Osteocyte (in vitro differentiated cells): ENCODE data around the gene KCNK7. TPM values are rescaled to one million over a fixed set of nuclear protein-coding genes. Genes with fewer than 3 reads are reported as not detected.

Experiments used
- DNase-seq: peaks from one replicate; pipeline ENCODE4 v3.0.0; 2021; ENCODE audit warnings: mixed read lengths; ENCODE audit not compliant: unreplicated experiment; ENCODE audit errors: extremely low spot score
- H3K27ac Mint-ChIP-seq: one replicate; pipeline ENCODE4 v1.8.0; 2021; ENCODE audit warnings: mild to moderate bottlenecking, mixed read lengths; ENCODE audit not compliant: unreplicated experiment
- H3K27me3 Mint-ChIP-seq: one replicate; pipeline ENCODE4 v1.8.0; 2021; ENCODE audit warnings: mixed read lengths; ENCODE audit not compliant: unreplicated experiment
- H3K36me3 Mint-ChIP-seq: one replicate; pipeline ENCODE4 v1.8.0; 2021; ENCODE audit warnings: mixed read lengths; ENCODE audit not compliant: unreplicated experiment
- H3K4me1 Mint-ChIP-seq: one replicate; pipeline ENCODE4 v1.8.0; 2021; ENCODE audit warnings: mixed read lengths; ENCODE audit not compliant: unreplicated experiment
- H3K4me3 Mint-ChIP-seq: one replicate; pipeline ENCODE4 v1.8.0; 2021; ENCODE audit warnings: mild to moderate bottlenecking, moderate library complexity, mixed read lengths; ENCODE audit not compliant: unreplicated experiment
- H3K9me3 Mint-ChIP-seq: one replicate; pipeline ENCODE4 v1.8.0; 2021; ENCODE audit warnings: mixed read lengths; ENCODE audit not compliant: unreplicated experiment
- CTCF ChIP-seq: fragments of 200-600 bp; sonication (generic); IDR thresholded peaks from 2 replicates; pipeline ENCODE4 v1.5.0; 2021; ENCODE audit warnings: antibody characterized with exemption, mild to moderate bottlenecking, moderate library complexity
- total RNA-seq: library from RNA; stranded (reverse); gene quantifications from 2 replicates; pipeline ENCODE4 v1.2.1, GENCODE V29; 2021

KCNK7 gene
- total RNA-seq, 1 donor from 2014 or later, result not detected

DNA sequence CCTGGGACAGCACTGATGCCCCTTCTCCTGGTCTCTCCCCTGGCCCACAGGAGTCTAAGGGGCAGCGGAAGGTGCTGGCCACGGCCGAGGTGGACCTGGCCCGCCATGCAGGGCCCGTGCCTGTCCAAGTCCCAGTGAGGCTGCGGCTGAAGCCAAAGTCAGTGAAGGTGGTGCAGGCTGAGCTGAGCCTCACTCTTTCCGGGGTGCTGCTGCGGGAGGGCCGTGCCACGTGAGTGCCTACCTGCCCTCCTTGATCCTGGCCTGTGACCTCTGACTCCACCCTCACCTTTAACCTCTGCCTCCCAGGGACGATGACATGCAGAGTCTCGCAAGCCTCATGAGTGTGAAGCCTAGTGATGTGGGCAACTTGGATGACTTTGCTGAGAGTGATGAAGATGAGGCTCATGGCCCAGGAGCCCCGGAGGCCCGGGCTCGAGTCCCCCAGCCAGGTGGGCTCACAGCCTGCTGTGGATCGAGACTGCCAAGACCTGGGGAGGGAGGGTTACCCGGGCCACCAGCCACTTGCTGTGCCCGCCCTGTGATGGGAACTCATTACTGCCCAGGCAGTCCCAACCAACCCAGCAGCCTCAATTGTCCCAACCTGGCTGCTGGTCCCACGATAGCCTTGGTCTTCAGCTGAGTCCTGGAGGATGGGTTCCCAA is 15.4 kb downstream of the KCNK7 start:
- H3K27ac Mint-ChIP-seq, result no peak overlapping the region
- no peaks in the 10 kb centered on the region for H3K9me3 Mint-ChIP-seq
- H3K4me1 Mint-ChIP-seq, result peaks cover 29% of the 10 kb centered on the region
- H3K4me3 Mint-ChIP-seq, result no peak overlapping the region
- DNase-seq, result no peak
- no peaks in the 10 kb centered on the region for H3K27me3 Mint-ChIP-seq
- no peak for TF ChIP-seq CTCF
- H3K36me3 Mint-ChIP-seq, result peaks cover 11% of the 10 kb centered on the region

GRCh38 chr11:65579291-65579690 is 16.3 kb downstream of the KCNK7 start:
- Mint-ChIP-seq H3K9me3 (no peaks in the 10 kb centered on the region), H3K27me3 (no peaks in the 10 kb centered on the region), H3K4me3 (no peak overlapping the region), H3K27ac (no peak overlapping the region), H3K36me3 (peaks cover 11% of the 10 kb centered on the region), H3K4me1 (peaks cover 35% of the 10 kb centered on the region)
- no peak for TF ChIP-seq CTCF
- no peak for DNase-seq

GRCh38 chr11:65578667-65579066 is 16.9 kb downstream of the KCNK7 start:
- Mint-ChIP-seq H3K27ac (peak overlapping the region; percentile 80), H3K4me3 (no peak overlapping the region), H3K4me1 (peaks cover 39% of the 10 kb centered on the region)

GRCh38 chr11:65578134-65578533 is 17.5 kb downstream of the KCNK7 start:
- H3K36me3 Mint-ChIP-seq, result peaks cover 8% of the 10 kb centered on the region
- H3K4me3 Mint-ChIP-seq, result no peak overlapping the region
- TF ChIP-seq CTCF, result no peak

More at GRCh38 chr11:65578667-65579066, 16.9 kb downstream of the KCNK7 start:
- TF ChIP-seq CTCF, result no peak
- Mint-ChIP-seq H3K9me3 (no peaks in the 10 kb centered on the region), H3K27me3 (no peaks in the 10 kb centered on the region), H3K36me3 (peaks cover 11% of the 10 kb centered on the region)
- no peak for DNase-seq

GRCh38 chr11:65577756-65578109 is 17.9 kb downstream of the KCNK7 start:
- Mint-ChIP-seq H3K4me1 (peaks cover 44% of the 10 kb centered on the region), H3K36me3 (peaks cover 4% of the 10 kb centered on the region), H3K4me3 (peak overlapping the region; percentile 6), H3K27me3 (no peaks in the 10 kb centered on the region), H3K27ac (peak overlapping the region; percentile 80), H3K9me3 (no peaks in the 10 kb centered on the region)
- TF ChIP-seq CTCF, result no peak
- DNase-seq, result no peak

More at GRCh38 chr11:65578134-65578533, 17.5 kb downstream of the KCNK7 start:
- no peak for DNase-seq
- Mint-ChIP-seq H3K27ac (peak overlapping the region; percentile 80), H3K4me1 (peaks cover 43% of the 10 kb centered on the region), H3K9me3 (no peaks in the 10 kb centered on the region), H3K27me3 (no peaks in the 10 kb centered on the region)
